Measurements from ENCODE around the gene EMCN.

Gene EMCN

GRCh38 chr4:100493756-100494155 is 24.1 kb downstream of the EMCN start:
- no peak for DNase-seq (ENCODE audit: low read depth in 2 of 2)

- no peak for DNase-seq (ENCODE audit: low read depth in 2 of 2)
Measured at GRCh38 chr4:100492129-100492528, 25.7 kb downstream of the EMCN start.

- DNase-seq (ENCODE audit: low read depth in 2 of 2): no peak
Measured at GRCh38 chr4:100489305-100489704, 28.5 kb downstream of the EMCN start.

- no peak for DNase-seq (ENCODE audit: low read depth in 2 of 2)
Measured at GRCh38 chr4:100486496-100486895, 31.3 kb downstream of the EMCN start.

GRCh38 chr4:100483796-100484195 is 34.0 kb downstream of the EMCN start:
- no peak for DNase-seq (ENCODE audit: low read depth in 2 of 2)

GRCh38 chr4:100479971-100480370 is 37.9 kb downstream of the EMCN start:
- DNase-seq (ENCODE audit: low read depth in 2 of 2): no peak

GRCh38 chr4:100469555-100469954 is 48.3 kb downstream of the EMCN start:
- no peak for DNase-seq (ENCODE audit: low read depth in 2 of 2)

- no peak for DNase-seq (ENCODE audit: low read depth in 2 of 2)
Measured at GRCh38 chr4:100466501-100466900, 51.3 kb downstream of the EMCN start.

GRCh38 chr4:100461807-100462605 is 55.8 kb downstream of the EMCN start:
- DNase-seq (ENCODE audit: low read depth in 2 of 2): no peak

- no peak for DNase-seq (ENCODE audit: low read depth in 2 of 2)
Measured at GRCh38 chr4:100450449-100450848, 67.4 kb downstream of the EMCN start.

GRCh38 chr4:100431416-100431815 is 86.4 kb downstream of the EMCN start:
- no peak for DNase-seq (ENCODE audit: low read depth in 2 of 2)

- no peak for DNase-seq (ENCODE audit: low read depth in 2 of 2)
Measured at GRCh38 chr4:100430451-100430850, 87.4 kb downstream of the EMCN start.

- no peak for DNase-seq (ENCODE audit: low read depth in 2 of 2)
Measured at GRCh38 chr4:100429616-100430015, 88.2 kb downstream of the EMCN start.

GRCh38 chr4:100428051-100428450 is 89.8 kb downstream of the EMCN start:
- DNase-seq (ENCODE audit: low read depth in 2 of 2): no peak

- no peak for DNase-seq (ENCODE audit: low read depth in 2 of 2)
Measured at GRCh38 chr4:100424376-100424775, 93.4 kb downstream of the EMCN start.

GRCh38 chr4:100422894-100423293 is 94.9 kb downstream of the EMCN start:
- no peak for DNase-seq (ENCODE audit: low read depth in 2 of 2)

GRCh38 chr4:100421361-100421978 is 96.4 kb downstream of the EMCN start:
- no peak for DNase-seq (ENCODE audit: low read depth in 2 of 2)

GRCh38 chr4:100420571-100420970 is 97.3 kb downstream of the EMCN start:
- no peak for DNase-seq (ENCODE audit: low read depth in 2 of 2)

- DNase-seq (ENCODE audit: low read depth in 2 of 2): no peak
Measured at GRCh38 chr4:100417565-100417964, 100.3 kb downstream of the EMCN start.

- no peak for DNase-seq (ENCODE audit: low read depth in 2 of 2)
Measured at GRCh38 chr4:100414016-100414790, 103.6 kb downstream of the EMCN start.

GRCh38 chr4:100391863-100392262 is 126.0 kb downstream of the EMCN start:
- DNase-seq (ENCODE audit: low read depth in 2 of 2): no peak

GRCh38 chr4:100391086-100391485 is 126.7 kb downstream of the EMCN start:
- no peak for DNase-seq (ENCODE audit: low read depth in 2 of 2)

GRCh38 chr4:100386270-100386669 is 131.6 kb downstream of the EMCN start:
- no peak for DNase-seq (ENCODE audit: low read depth in 2 of 2)

All from stimulated activated CD8-positive, alpha-beta memory T cell treated with anti-CD3 and anti-CD28 coated beads, Interleukin-2, amount 100 ng/mL, for 1 hour (primary cell).